GM04503 (cell line): ENCODE data around the gene C9orf57.
A peak's percentile ranks its signal among the peaks of the same experiment; 100 is the strongest.
"Not testable (repeated sequence)": the region's sequence is repeated elsewhere in the genome, so short reads cannot be mapped to it uniquely, and the experiment has no call there.

Source experiments
- DNase-seq: peaks from one replicate; pipeline ENCODE4 v3.0.0-alpha.2; 2012; ENCODE audit warnings: low read depth

The C9orf57 gene

GRCh38 chr9:72060513-72060912 is at the start of gene C9orf57:
C9orf57 (minus strand) TSS chr9:72060613; CDS start chr9:72059331, 1,282 bp downstream.
- no peak for DNase-seq

DNA sequence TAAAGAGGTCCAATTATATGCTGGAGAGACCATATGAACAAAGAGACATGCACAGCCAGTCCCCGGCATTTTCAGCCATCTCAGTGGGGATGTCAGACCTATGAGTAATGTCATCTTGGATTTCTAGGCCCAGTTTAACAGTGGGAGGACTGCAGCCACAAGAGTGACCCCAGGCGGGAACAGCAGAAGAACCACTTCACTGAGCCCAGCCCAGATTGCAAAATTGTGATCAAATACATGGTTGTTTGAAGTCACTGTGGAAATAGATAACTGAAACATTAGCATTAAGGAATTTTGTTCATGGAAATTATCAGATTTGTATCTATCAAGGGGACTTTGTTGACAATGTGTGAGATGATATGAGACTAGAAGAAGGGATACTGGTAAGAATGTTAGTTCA is 42.1 kb upstream of the C9orf57 start:
- DNase-seq = no peak

- not testable (repeated sequence) for DNase-seq
These were observed 35.1 kb upstream of the C9orf57 start for GRCh38 chr9:72095520-72095919.

- DNase-seq = no peak
These were observed 32.4 kb upstream of the C9orf57 start for GRCh38 chr9:72092820-72093219.

GRCh38 chr9:72089451-72090130 is 29.2 kb upstream of the C9orf57 start:
- no peak for DNase-seq

- no peak for DNase-seq
These were observed 22.1 kb upstream of the C9orf57 start for GRCh38 chr9:72082536-72082935.

DNA sequence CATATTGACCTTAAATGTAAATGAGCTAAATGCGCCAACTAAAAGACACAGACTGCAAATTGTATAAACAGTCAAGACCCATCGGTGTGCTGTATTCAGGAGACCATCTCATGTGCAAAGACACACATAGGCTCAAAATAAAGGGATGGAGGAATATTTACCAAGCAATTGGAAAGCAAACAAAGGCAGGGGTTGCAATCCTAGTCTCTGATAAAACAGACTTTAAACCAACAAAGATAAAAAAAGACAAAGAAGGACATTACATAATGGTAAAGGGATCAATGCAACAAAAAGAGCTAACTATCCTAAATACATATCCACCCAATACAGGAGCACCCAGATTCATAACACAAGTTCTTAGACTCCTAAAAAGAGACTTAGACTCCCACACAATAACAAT is 14.3 kb upstream of the C9orf57 start:
- DNase-seq = not testable (repeated sequence)

GRCh38 chr9:72065076-72065475 is 4.7 kb upstream of the C9orf57 start:
- DNase-seq = no peak

GRCh38 chr9:72052122-72052521 is 8.3 kb downstream of the C9orf57 start:
- no peak for DNase-seq

DNA sequence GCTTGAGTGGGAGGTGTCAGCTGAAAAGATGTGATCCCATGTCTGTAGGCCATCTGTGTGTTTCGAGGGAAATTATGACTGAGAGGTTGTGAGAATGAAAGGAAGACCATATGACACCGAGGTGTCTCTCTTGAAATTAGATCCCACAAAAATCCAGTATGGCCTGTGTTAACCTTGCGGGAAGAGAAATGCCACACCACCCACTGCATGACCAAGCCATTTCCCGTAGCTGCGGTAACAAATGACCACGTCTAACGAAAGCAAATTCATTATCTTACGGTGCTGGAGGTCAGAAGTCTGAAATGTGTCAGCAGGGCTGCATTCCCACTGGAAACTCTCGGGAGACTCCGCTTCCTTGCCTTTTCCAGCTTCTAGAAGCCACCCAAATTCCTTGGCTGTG is 11.6 kb downstream of the C9orf57 start:
- no peak for DNase-seq

DNA sequence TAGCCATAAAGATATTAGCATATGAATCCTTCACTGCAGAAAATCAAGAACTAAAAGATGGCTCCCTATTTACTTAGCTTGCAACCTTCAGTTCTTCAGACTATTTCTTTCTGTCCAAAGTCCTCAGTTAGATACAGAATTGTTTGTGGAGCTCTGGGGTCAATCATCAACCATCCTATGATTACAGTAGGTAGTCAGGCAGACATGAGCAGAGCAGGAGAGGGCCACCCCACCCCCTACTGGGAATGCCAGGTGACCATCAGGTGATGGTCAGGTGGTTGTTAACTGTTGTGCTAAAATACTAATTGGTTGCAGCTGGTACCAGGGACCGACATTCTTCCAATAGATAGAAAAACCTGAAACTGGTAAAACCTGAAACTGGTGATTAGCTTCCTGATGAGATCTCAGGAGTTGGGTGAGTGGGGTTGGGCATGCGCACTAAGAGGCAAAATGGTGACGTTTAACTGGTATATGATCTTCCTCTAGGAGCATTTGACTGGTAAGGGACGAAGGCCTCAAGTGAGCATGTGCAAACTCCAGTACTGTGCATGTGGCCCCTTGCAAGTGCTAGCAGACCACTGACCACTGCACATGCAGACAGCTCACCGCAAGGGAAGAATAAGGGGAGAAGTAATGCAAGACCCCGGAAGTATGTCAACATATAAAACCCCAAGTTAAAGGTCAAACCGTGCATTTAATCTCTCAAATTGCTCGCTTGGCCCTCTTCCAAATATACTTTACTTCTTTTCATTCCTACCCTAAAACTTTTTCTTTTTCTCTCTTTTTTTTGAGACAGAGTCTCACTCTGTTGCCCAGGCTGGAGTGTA is 13.6 kb downstream of the C9orf57 start:
- DNase-seq = no peak

DNA sequence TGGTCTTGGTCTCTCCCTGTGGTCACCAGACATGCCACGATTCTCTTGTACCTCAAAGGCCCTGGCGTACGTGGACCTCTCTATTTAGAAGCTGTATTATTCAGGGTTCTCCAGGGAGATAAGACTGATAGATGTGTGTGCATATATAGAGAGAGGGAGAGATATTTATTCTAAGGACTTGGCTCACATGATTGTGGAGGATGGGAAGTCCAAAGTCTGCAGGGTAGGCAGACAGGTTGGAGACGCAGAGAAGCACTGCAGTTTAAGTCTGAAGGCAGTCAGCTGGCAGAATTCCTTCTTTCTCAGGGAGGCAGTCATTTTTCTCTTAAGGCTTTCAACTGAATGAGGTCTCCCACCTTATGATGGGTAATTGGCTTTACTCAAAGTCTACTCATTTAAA is 16.3 kb downstream of the C9orf57 start:
- DNase-seq = no peak

GRCh38 chr9:72043576-72043975 is 16.8 kb downstream of the C9orf57 start:
- DNase-seq = no peak

- no peak for DNase-seq
These were observed 17.5 kb downstream of the C9orf57 start for GRCh38 chr9:72042928-72043327.

GRCh38 chr9:72041775-72042194 is 18.6 kb downstream of the C9orf57 start:
- DNase-seq = peak; percentile 37

DNA sequence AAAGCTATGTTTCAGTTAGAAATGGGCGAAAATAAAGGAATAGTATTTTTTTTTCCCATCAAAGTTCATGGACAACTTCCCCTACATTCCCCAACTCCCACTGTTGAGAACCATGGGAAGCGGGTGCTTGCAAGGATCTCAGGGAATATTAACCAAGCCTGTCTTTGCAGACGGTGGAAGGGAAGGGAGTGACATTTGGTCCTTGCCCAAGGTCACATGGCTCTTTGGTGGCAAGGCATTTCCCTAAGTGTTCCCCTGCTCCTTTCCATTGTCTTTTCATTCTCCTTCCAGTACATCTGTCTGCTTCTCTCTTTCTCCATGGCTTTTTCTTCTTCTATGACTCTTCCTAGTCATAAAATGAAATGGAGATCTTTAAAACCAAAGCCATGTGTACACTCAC is 19.0 kb downstream of the C9orf57 start:
- no peak for DNase-seq

DNA sequence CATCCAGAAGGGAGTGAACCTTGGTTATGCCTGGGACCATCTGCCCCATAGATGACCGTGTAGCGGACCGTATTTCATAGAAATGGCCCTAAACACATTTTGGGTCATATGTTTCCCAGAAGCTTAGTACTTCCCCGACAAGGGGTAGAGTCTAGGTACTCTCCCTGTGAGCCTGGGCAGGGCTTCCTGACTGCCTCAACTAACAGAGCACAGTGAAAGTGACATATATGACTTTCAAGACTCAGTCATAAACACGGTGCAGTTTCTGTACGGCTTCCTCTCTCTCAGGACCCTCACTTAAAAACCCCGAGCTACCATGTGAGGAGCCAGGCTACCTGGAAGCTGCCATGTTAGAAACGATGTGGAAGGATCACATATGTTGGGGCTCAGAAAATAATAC is 20.9 kb downstream of the C9orf57 start:
- no peak for DNase-seq

GRCh38 chr9:72038890-72039410 is 21.5 kb downstream of the C9orf57 start:
- peak; percentile 37 for DNase-seq

DNA sequence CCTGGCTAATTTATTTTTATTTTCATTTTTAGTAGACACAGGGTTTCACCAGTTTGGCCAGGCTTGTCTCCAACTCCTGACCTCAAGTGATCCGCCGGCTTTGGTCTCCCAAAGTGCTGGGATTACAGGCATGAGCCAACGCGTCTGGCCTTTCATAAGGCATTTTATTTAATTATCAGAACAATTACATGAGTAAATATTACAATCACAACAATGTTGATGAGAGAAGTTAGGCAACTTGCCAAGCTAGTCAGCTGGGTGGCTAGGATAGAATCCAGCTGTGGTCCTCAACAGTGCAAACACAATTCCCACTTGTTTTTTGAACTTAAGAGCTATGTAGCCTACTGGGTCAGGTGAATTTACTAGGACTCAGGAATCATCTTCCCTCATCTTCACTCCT is 22.0 kb downstream of the C9orf57 start:
- no peak for DNase-seq

GRCh38 chr9:72037571-72037970 is 22.8 kb downstream of the C9orf57 start:
- no peak for DNase-seq

- no peak for DNase-seq
These were observed 29.6 kb downstream of the C9orf57 start for GRCh38 chr9:72030767-72031166.

DNA sequence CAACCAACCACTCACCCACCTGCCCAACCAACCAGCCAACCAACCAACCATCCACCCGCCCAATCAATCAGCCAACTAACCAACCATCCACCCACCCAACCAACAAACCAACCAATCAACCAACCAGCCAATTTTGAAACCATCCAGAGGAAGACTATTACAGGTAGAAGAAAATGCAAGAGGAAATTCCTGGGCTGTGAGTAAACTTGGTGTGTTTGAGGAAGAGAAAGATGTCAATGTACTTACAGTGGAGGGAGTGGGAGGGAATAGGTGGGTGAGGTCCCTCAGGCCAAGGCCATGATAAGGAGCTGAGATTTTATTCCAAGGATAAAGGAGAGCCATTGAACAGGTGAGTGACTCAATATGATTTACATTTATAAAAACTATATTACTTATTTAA is 30.4 kb downstream of the C9orf57 start:
- DNase-seq = no peak

- DNase-seq = no peak
These were observed 34.5 kb downstream of the C9orf57 start for GRCh38 chr9:72025906-72026305.
